GM12801 (cell line): Measurements from ENCODE around the gene OR2D3.

Experiments
- CTCF ChIP-seq: IDR thresholded peaks from one replicate; pipeline ENCODE4 v1.5.1; 2011; ENCODE audit warnings: control low read depth; ENCODE audit not compliant: insufficient read length; ENCODE audit errors: extremely low read depth

OR2D3 gene

GRCh38 chr11:6920702-6921101 is at the start of gene OR2D3:
OR2D3 (plus strand) TSS chr11:6921002; CDS start chr11:6921002, 0 bp downstream.
- TF ChIP-seq CTCF = no peak

GRCh38 chr11:6871278-6871677 is 49.5 kb upstream of the OR2D3 start:
- no peak for TF ChIP-seq CTCF

- TF ChIP-seq CTCF = no peak
Observed at GRCh38 chr11:6875761-6876160, 45.0 kb upstream of the OR2D3 start.

- no peak for TF ChIP-seq CTCF
Observed at GRCh38 chr11:6876325-6876724, 44.5 kb upstream of the OR2D3 start, which contains the start of gene OR10A4. OR10A4 (plus strand) TSS chr11:6876625; CDS start chr11:6876648, 23 bp downstream.

- TF ChIP-seq CTCF = no peak
Observed at GRCh38 chr11:6876914-6877313, 43.9 kb upstream of the OR2D3 start.

GRCh38 chr11:6882751-6883150 is 38.1 kb upstream of the OR2D3 start:
- TF ChIP-seq CTCF = no peak

GRCh38 chr11:6888830-6889229 is 32.0 kb upstream of the OR2D3 start:
- TF ChIP-seq CTCF = no peak

- no peak for TF ChIP-seq CTCF
Observed at GRCh38 chr11:6889835-6890234, 31.0 kb upstream of the OR2D3 start.
